HG03064 (cell line): ENCODE results near the gene DDX41.

Experiments used
- ATAC-seq: cut with Tn5 transposase; IDR thresholded peaks from one replicate; pipeline ENCODE4 v1.9.1; 2021; ENCODE audit warnings: low read depth; ENCODE audit not compliant: unreplicated experiment

DDX41 gene

DNA sequence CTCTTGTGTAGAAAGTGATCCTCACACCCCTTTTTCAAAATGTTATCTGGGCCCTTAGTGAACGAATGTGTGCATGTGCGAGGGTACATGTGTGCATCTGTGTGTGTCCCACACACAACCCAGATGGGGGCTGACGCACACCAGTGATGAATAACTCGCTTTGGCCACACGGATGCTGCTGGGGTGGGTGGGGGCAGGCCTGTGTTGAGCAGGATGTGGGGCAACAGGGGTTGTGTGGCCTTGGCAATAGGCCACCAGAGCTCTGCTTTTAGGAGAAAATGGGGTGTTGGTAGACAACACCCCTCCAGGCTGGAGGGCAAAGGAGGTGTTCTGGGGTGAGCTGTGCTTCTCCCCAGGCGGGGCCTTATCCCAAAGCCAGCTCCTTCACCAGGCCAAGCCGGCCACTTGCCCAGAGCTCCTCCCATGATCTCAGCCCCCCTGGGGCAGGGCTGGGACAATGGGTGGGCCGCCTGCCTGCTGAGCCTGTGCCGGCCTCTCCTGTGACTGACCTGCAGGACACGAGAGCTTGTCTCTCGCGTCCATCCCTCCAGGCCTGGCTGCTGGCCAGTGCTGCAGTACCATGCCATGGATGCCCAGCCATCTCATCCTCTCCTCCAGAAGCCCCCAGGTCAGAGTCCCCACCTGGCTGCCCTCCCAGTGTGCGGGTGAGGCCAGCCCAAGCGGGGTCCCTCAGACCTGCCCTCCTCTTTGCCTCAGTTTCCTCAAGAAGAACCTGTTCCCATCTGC, 45.0 kb downstream of the DDX41 start:
- ATAC-seq = no peak

DNA sequence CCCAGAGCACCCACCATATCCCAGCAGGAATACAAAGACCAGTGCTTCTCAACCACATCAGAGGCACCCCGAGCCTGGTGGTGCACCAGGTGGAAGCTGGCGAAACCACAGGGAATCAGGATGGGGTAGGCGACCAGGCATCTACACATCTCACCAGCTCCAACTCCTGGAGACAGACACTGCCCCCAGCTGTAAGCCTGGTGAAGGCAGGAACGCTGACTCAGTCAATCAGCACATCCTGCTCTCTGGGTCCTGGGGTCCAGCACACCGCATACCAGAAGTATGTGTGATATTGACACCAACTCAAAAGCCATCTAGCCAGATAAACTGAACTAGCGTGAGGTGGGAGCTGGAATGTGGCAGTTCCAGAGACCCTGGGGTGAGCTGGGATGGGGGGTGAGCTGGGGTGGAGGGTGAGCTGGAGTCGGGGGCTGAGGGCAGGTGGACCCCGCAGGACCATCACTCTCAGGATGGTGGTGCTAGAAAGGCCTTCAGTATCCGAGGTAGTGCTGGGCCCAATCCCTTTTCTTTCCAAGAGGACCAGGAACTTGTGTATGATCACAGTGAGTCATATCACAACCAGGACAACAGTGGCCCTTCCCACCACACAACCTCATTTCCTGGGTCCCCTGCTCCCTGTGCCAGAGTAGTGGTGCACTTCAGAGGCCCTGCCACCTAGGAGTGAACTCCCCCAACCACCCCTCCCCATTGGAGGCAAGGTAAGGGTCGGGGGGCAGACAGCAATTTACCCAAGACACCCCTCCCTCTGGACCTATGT, 45.8 kb downstream of the DDX41 start:
- ATAC-seq = no peak

DNA sequence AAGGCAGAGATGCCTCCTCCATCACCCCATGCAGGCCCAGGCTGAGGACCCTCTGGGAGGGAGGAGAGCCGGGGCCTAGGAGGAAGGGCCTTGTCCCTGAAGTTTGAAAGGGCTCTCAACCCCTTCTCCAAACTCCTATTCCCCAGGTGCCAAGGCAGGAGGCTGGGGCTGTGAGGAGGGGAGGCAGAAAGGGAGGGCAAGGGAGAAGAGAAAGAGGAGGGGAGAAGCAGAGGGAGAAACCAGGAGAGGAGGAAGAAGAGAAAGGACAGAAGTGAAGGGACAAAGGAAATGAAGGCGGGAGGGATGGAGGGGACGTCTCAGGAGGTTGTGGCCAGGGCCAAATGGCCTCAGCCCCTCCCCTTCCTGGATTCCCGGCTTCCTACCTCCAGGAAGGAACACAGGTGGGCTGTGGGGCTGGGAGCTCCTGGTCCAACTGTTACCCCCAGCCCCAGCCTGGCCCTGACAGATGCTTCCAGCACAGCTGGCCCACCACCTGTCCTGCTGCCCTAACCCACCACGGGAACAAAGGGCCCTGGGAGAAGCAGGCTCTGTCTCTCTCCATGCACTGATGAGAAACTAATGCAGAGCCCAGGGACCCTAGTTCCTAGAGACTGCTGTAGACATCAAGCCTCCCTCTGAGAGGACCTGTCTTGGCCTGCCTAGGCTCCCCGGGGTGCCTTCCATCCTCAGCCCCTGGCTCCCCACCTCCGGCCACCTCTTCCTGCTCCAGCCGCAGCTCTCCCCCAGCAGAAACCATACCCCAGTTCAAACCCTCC, 46.8 kb downstream of the DDX41 start:
- ATAC-seq = no peak

DNA sequence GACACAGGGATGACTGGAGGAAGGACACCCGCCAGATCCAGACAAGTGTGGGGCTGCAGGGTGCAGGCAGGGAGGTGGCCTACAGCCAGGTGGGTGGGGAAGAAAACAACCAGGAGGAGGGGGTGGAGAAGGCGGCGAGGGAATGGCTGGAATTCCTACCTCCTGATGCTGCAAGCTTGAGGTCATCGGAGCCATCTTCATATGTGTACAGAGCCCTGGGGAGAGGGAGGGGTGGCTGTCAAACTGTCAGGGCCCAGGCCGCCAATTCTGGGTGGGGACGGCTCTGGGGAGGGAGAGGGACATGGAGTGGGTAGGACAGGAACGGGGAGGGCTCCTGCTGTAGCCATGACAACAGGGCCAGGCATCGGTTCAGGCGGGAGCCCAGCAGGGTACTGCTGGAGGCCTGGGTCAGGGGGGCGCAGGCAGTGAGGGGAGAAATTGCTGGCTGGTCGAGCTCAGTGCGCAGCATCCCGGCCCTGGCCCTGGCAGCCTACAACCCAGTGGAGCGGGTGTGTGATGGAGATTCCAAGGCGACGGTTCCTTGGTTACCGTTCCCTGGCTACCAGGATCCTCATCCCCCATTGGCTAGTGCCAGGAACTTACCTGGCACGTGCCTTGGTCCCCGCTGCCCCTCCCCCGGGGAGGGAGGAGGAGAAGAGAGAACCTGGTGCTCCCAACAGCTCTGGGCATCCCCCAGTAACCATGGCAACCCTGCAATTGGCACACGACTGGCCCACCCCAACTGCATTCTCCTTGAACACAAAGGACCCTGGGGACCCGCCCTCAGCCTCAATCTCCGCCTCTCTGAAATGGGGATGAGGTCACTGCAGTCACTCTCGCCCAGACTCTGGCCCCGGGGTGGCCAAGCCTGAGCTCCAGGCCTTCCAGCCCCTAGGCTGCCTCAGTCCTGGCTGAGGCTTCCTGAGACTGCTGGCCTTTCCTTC, 47.8 kb downstream of the DDX41 start:
- ATAC-seq = no peak

DNA sequence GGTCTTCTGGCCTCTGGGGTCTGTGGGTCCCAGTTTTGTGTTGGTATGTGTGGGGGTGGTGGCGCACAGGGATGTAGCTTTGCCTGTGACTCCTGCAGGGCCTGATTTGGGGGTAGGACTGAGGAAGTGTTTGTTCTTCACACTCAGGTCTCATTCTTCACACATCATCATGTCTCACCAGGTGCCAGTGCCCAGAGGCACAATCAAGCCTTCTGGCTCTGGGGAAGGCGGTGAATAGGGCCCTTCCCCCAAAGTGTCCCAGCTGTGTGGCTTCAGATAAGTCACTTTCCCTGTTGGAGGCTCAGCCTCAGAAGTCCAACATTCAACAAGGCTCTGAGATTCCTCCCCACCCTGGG, 48.5 kb downstream of the DDX41 start:
- ATAC-seq = no peak

DNA sequence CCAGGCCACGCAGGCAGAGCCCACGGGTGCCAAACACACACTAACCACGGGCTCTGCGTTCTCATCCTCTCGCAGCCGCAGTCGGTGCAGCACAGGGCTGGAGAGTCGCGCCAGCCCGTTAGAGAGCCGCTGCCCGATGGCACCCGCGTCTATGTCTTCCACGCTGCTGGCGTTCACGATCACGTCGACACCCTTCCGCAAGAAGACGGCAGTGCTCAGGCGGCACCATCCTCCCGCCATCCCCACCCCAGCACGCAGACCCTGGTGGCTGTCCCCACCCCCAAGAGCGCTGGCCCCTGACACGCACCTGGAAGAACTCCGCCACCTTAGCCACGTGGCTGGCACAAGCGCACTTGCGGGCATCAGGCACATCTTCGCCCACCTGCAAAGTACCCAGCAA, 49.3 kb downstream of the DDX41 start:
- ATAC-seq = no peak

DNA sequence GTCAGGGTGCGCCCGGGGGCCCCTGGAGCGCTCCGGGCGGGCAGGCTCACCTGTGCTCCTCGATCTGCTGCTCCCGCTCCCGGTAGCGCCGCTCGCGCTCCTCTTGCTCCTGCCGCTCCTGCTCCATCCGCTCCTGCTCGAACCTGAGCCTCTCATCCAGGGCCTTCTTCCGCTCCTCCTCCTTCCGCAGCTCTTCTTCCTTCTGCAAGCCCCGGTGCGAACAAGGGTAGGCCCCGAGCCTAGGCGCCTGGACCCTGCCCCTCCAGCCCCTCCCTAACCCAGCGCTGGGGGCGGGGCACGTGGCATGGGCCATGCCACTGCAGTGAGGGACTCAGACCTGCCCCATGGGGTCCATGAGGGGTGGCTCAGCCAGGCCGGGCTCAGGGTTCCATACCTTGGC, 49.9 kb downstream of the DDX41 start:
- ATAC-seq = no peak

DNA sequence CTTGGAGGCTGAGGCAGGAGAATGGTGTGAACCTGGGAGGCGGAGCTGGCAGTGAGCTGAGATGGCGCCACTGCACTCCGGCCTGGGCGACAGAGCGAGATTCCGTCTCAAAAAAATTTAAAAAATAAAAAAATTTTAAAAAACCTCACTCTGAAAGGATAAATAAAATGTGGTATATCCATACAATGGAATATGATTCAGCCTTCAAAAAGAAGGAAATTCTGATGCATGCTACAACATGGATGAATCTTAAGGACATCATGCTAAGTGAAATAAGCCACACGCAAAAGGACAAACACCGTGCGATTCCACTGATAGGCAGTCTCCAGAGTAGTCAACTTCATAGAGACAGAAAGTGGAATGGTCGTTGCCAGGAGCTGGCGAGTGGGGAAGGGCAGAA, 51.7 kb downstream of the DDX41 start:
- no peak for ATAC-seq

DNA sequence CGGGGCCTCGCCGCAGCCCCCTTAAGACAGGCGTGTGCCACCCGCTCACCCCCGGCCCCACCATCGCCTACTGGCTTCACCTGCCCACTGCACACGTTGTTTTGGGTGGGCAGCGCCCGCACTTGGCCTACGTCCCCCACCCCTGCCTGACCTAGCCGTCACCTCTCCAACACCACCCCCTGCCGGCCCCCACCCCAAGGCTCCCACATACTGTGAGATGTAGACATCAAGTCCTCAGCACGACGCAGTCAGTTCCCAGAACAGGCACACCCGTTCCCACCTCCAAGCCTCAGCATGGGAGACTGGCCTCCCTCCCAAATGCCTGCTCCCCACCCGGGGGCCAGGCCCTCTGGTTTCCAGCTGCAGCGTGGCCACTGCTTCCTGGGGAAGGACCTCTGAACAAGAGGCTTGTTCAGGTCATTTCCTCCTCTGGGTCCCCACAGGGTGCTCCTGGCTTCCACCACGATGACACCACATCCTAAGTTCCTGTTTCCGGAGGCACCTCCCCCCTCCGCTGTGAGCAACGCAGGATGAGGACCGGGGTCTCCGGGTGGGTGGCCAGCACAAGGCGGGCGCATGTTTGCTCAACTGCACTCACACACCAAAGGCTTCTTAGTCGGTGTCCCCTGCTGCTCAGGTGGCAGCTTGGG, 54.6 kb downstream of the DDX41 start:
- no peak for ATAC-seq
